ENCODE measurements around the gene TTC3. TPM values are rescaled to one million over a fixed set of nuclear protein-coding genes. Genes with fewer than 3 reads are reported as not detected.
A peak's percentile ranks its signal among the peaks of the same experiment; 100 is the strongest.
"Not testable (repeated sequence)": the region's sequence is repeated elsewhere in the genome, so short reads cannot be mapped to it uniquely, and the experiment has no call there.

The TTC3 gene
- 10 to 100 TPM; 16.9 to 17.4 TPM for polyA plus RNA-seq

GRCh38 chr21:37072988-37073416 lies at the start of gene TTC3, which contains the start of gene PIGP:
TTC3 (plus strand) TSS chr21:37073254; CDS start chr21:37087258, 14,004 bp downstream.
PIGP (minus strand) TSS chr21:37073071; CDS start chr21:37072515, 556 bp downstream.
- Histone ChIP-seq H3K4me1 (ENCODE audit: control insufficient read depth in 2 of 2, insufficient read depth in 2 of 2, low read length in 1 of 2) (no peaks in the 10 kb centered on the region), H3K4me3 (ENCODE audit: low read depth in 1 of 2, low read length in 2 of 2) (peak within 1 kb of the TSS; percentile 63 to 77), H3K27me3 (ENCODE audit: control insufficient read depth in 1 of 2, insufficient read depth in 2 of 2, low read length in 2 of 2) (no peaks in the 10 kb centered on the region), H3K27ac (ENCODE audit: low read depth in 2 of 2, low read length in 1 of 2) (peak within 1 kb of the TSS; percentile 99), H3K36me3 (ENCODE audit: control insufficient read depth in 2 of 2, insufficient read depth in 2 of 2, low read length in 1 of 2) (no peaks in the 10 kb centered on the region), H3K9me3 (ENCODE audit: control insufficient read depth in 2 of 2, insufficient read depth in 1 of 2, low read depth in 1 of 2, low read length in 1 of 2) (no peaks in the 10 kb centered on the region)
- 0 to 1% methylated on average over 38 to 61 of the region's 61 CpGs for WGBS, 2 donors

- Histone ChIP-seq H3K4me3 (ENCODE audit: low read depth in 1 of 2, low read length in 2 of 2) (no peak overlapping the region), H3K4me1 (ENCODE audit: control insufficient read depth in 2 of 2, insufficient read depth in 2 of 2, low read length in 1 of 2) (no peaks in the 10 kb centered on the region), H3K9me3 (ENCODE audit: control insufficient read depth in 2 of 2, insufficient read depth in 1 of 2, low read depth in 1 of 2, low read length in 1 of 2) (no peaks in the 10 kb centered on the region), H3K27ac (ENCODE audit: low read depth in 2 of 2, low read length in 1 of 2) (no peak overlapping the region), H3K36me3 (ENCODE audit: control insufficient read depth in 2 of 2, insufficient read depth in 2 of 2, low read length in 1 of 2) (no peaks in the 10 kb centered on the region), H3K27me3 (ENCODE audit: control insufficient read depth in 1 of 2, insufficient read depth in 2 of 2, low read length in 2 of 2) (no peaks in the 10 kb centered on the region)
- 37 to 38% methylated on average over 4 of the region's 4 CpGs for WGBS, 2 donors
Observed at GRCh38 chr21:37026499-37026898, 46.6 kb upstream of the TTC3 start.

GRCh38 chr21:37028570-37028969 lies 44.5 kb upstream of the TTC3 start:
- 77 to 80% methylated on average over 4 of the region's 4 CpGs for WGBS, 2 donors
- Histone ChIP-seq H3K9me3 (ENCODE audit: control insufficient read depth in 2 of 2, insufficient read depth in 1 of 2, low read depth in 1 of 2, low read length in 1 of 2) (no peaks in the 10 kb centered on the region), H3K4me3 (ENCODE audit: low read depth in 1 of 2, low read length in 2 of 2) (no peak overlapping the region)

GRCh38 chr21:37030864-37031263 lies 42.2 kb upstream of the TTC3 start:
- no peaks in the 10 kb centered on the region for H3K4me1 ChIP-seq (ENCODE audit: control insufficient read depth in 2 of 2, insufficient read depth in 2 of 2, low read length in 1 of 2)
- WGBS, 2 donors: 96 to 97% methylated on average over 4 of the region's 4 CpGs

More at GRCh38 chr21:37028570-37028969, 44.5 kb upstream of the TTC3 start:
- no peaks in the 10 kb centered on the region for H3K4me1 ChIP-seq (ENCODE audit: control insufficient read depth in 2 of 2, insufficient read depth in 2 of 2, low read length in 1 of 2)
- H3K27me3 ChIP-seq (ENCODE audit: control insufficient read depth in 1 of 2, insufficient read depth in 2 of 2, low read length in 2 of 2): no peaks in the 10 kb centered on the region
- no peaks in the 10 kb centered on the region for H3K36me3 ChIP-seq (ENCODE audit: control insufficient read depth in 2 of 2, insufficient read depth in 2 of 2, low read length in 1 of 2)
- H3K27ac ChIP-seq (ENCODE audit: low read depth in 2 of 2, low read length in 1 of 2): no peak overlapping the region

GRCh38 chr21:37032293-37032692 lies 40.8 kb upstream of the TTC3 start:
- no peak overlapping the region for H3K4me3 ChIP-seq (ENCODE audit: low read depth in 1 of 2, low read length in 2 of 2)
- H3K27ac ChIP-seq (ENCODE audit: low read depth in 2 of 2, low read length in 1 of 2): no peak overlapping the region
- 85 to 87% methylated on average over 5 of the region's 5 CpGs for WGBS, 2 donors

More at GRCh38 chr21:37030864-37031263, 42.2 kb upstream of the TTC3 start:
- Histone ChIP-seq H3K9me3 (ENCODE audit: control insufficient read depth in 2 of 2, insufficient read depth in 1 of 2, low read depth in 1 of 2, low read length in 1 of 2) (no peaks in the 10 kb centered on the region), H3K36me3 (ENCODE audit: control insufficient read depth in 2 of 2, insufficient read depth in 2 of 2, low read length in 1 of 2) (no peaks in the 10 kb centered on the region), H3K27ac (ENCODE audit: low read depth in 2 of 2, low read length in 1 of 2) (no peak overlapping the region), H3K27me3 (ENCODE audit: control insufficient read depth in 1 of 2, insufficient read depth in 2 of 2, low read length in 2 of 2) (no peaks in the 10 kb centered on the region), H3K4me3 (ENCODE audit: low read depth in 1 of 2, low read length in 2 of 2) (no peak overlapping the region)

GRCh38 chr21:37032877-37033471 lies 40.1 kb upstream of the TTC3 start:
- WGBS, 2 donors: 29 to 48% methylated on average over 4 of the region's 4 CpGs

More at GRCh38 chr21:37032293-37032692, 40.8 kb upstream of the TTC3 start:
- H3K9me3 ChIP-seq (ENCODE audit: control insufficient read depth in 2 of 2, insufficient read depth in 1 of 2, low read depth in 1 of 2, low read length in 1 of 2): no peaks in the 10 kb centered on the region
- no peaks in the 10 kb centered on the region for H3K27me3 ChIP-seq (ENCODE audit: control insufficient read depth in 1 of 2, insufficient read depth in 2 of 2, low read length in 2 of 2)
- H3K36me3 ChIP-seq (ENCODE audit: control insufficient read depth in 2 of 2, insufficient read depth in 2 of 2, low read length in 1 of 2): no peaks in the 10 kb centered on the region
- H3K4me1 ChIP-seq (ENCODE audit: control insufficient read depth in 2 of 2, insufficient read depth in 2 of 2, low read length in 1 of 2): no peaks in the 10 kb centered on the region

GRCh38 chr21:37034394-37034793 lies 38.7 kb upstream of the TTC3 start:
- not testable (repeated sequence) for H3K27ac ChIP-seq (ENCODE audit: low read depth in 2 of 2, low read length in 1 of 2); H3K36me3 ChIP-seq (ENCODE audit: control insufficient read depth in 2 of 2, insufficient read depth in 2 of 2, low read length in 1 of 2); H3K4me3 ChIP-seq (ENCODE audit: low read depth in 1 of 2, low read length in 2 of 2); H3K9me3 ChIP-seq (ENCODE audit: control insufficient read depth in 2 of 2, insufficient read depth in 1 of 2, low read depth in 1 of 2, low read length in 1 of 2); H3K4me1 ChIP-seq (ENCODE audit: control insufficient read depth in 2 of 2, insufficient read depth in 2 of 2, low read length in 1 of 2); H3K27me3 ChIP-seq (ENCODE audit: control insufficient read depth in 1 of 2, insufficient read depth in 2 of 2, low read length in 2 of 2)
- WGBS, 2 donors: 86 to 88% methylated on average over 4 of the region's 4 CpGs

More at GRCh38 chr21:37032877-37033471, 40.1 kb upstream of the TTC3 start:
- H3K9me3 ChIP-seq (ENCODE audit: control insufficient read depth in 2 of 2, insufficient read depth in 1 of 2, low read depth in 1 of 2, low read length in 1 of 2): no peaks in the 10 kb centered on the region
- no peaks in the 10 kb centered on the region for H3K4me1 ChIP-seq (ENCODE audit: control insufficient read depth in 2 of 2, insufficient read depth in 2 of 2, low read length in 1 of 2)
- H3K27me3 ChIP-seq (ENCODE audit: control insufficient read depth in 1 of 2, insufficient read depth in 2 of 2, low read length in 2 of 2): no peaks in the 10 kb centered on the region
- no peak overlapping the region for H3K27ac ChIP-seq (ENCODE audit: low read depth in 2 of 2, low read length in 1 of 2)
- no peak overlapping the region for H3K4me3 ChIP-seq (ENCODE audit: low read depth in 1 of 2, low read length in 2 of 2)
- H3K36me3 ChIP-seq (ENCODE audit: control insufficient read depth in 2 of 2, insufficient read depth in 2 of 2, low read length in 1 of 2): no peaks in the 10 kb centered on the region

- WGBS, 2 donors: 86% methylated on average over 4 of the region's 4 CpGs
- H3K27me3 ChIP-seq (ENCODE audit: control insufficient read depth in 1 of 2, insufficient read depth in 2 of 2, low read length in 2 of 2): no peaks in the 10 kb centered on the region
Observed at GRCh38 chr21:37036177-37036576, 36.9 kb upstream of the TTC3 start.

GRCh38 chr21:37039411-37040075 lies 33.5 kb upstream of the TTC3 start:
- H3K27me3 ChIP-seq (ENCODE audit: control insufficient read depth in 1 of 2, insufficient read depth in 2 of 2, low read length in 2 of 2): no peaks in the 10 kb centered on the region
- H3K36me3 ChIP-seq (ENCODE audit: control insufficient read depth in 2 of 2, insufficient read depth in 2 of 2, low read length in 1 of 2): no peaks in the 10 kb centered on the region
- no peak overlapping the region for H3K27ac ChIP-seq (ENCODE audit: low read depth in 2 of 2, low read length in 1 of 2)
- WGBS, 2 donors: 75 to 83% methylated on average over 9 of the region's 9 CpGs
- no peaks in the 10 kb centered on the region for H3K9me3 ChIP-seq (ENCODE audit: control insufficient read depth in 2 of 2, insufficient read depth in 1 of 2, low read depth in 1 of 2, low read length in 1 of 2)
- no peaks in the 10 kb centered on the region for H3K4me1 ChIP-seq (ENCODE audit: control insufficient read depth in 2 of 2, insufficient read depth in 2 of 2, low read length in 1 of 2)
- H3K4me3 ChIP-seq (ENCODE audit: low read depth in 1 of 2, low read length in 2 of 2): no peak overlapping the region

More at GRCh38 chr21:37036177-37036576, 36.9 kb upstream of the TTC3 start:
- no peak overlapping the region for H3K27ac ChIP-seq (ENCODE audit: low read depth in 2 of 2, low read length in 1 of 2)
- H3K4me3 ChIP-seq (ENCODE audit: low read depth in 1 of 2, low read length in 2 of 2): no peak overlapping the region
- no peaks in the 10 kb centered on the region for H3K4me1 ChIP-seq (ENCODE audit: control insufficient read depth in 2 of 2, insufficient read depth in 2 of 2, low read length in 1 of 2)
- no peaks in the 10 kb centered on the region for H3K36me3 ChIP-seq (ENCODE audit: control insufficient read depth in 2 of 2, insufficient read depth in 2 of 2, low read length in 1 of 2)
- H3K9me3 ChIP-seq (ENCODE audit: control insufficient read depth in 2 of 2, insufficient read depth in 1 of 2, low read depth in 1 of 2, low read length in 1 of 2): no peaks in the 10 kb centered on the region
